Activated CD8-positive, alpha-beta memory T cell treated with anti-CD3 and anti-CD28 coated beads, Interleukin-2, amount 50 U/mL, for 24 hours (primary cell): ENCODE data around the gene GRIA4.

Experiments used
- DNase-seq: peaks from one replicate; pipeline ENCODE4 v3.0.0-alpha.2; 2020; ENCODE audit errors: extremely low read depth

Gene GRIA4

GRCh38 chr11:105639527-105639926 lies 29.7 kb downstream of the GRIA4 start:
- DNase-seq: no peak

- no peak for DNase-seq
Measured at GRCh38 chr11:105641433-105641832, 31.6 kb downstream of the GRIA4 start.

GRCh38 chr11:105642870-105643269 lies 33.0 kb downstream of the GRIA4 start:
- DNase-seq: no peak

- no peak for DNase-seq
Measured at GRCh38 chr11:105644839-105645573, 35.1 kb downstream of the GRIA4 start.

- DNase-seq: no peak
Measured at GRCh38 chr11:105647780-105648179, 37.9 kb downstream of the GRIA4 start.

- DNase-seq: no peak
Measured at GRCh38 chr11:105648762-105649161, 38.9 kb downstream of the GRIA4 start.

GRCh38 chr11:105665281-105665680 lies 55.4 kb downstream of the GRIA4 start:
- DNase-seq: no peak

- DNase-seq: no peak
Measured at GRCh38 chr11:105667441-105667840, 57.6 kb downstream of the GRIA4 start.

GRCh38 chr11:105670811-105671210 lies 60.9 kb downstream of the GRIA4 start:
- DNase-seq: no peak

GRCh38 chr11:105673089-105673488 lies 63.2 kb downstream of the GRIA4 start:
- DNase-seq: no peak

GRCh38 chr11:105689631-105690030 lies 79.8 kb downstream of the GRIA4 start:
- DNase-seq: no peak

- no peak for DNase-seq
Measured at GRCh38 chr11:105690467-105690866, 80.6 kb downstream of the GRIA4 start.

GRCh38 chr11:105693075-105693759 lies 83.3 kb downstream of the GRIA4 start:
- no peak for DNase-seq

GRCh38 chr11:105696000-105696399 lies 86.1 kb downstream of the GRIA4 start:
- DNase-seq: no peak

GRCh38 chr11:105697291-105697690 lies 87.4 kb downstream of the GRIA4 start:
- no peak for DNase-seq

- no peak for DNase-seq
Measured at GRCh38 chr11:105699203-105699602, 89.3 kb downstream of the GRIA4 start.

GRCh38 chr11:105700271-105700670 lies 90.4 kb downstream of the GRIA4 start:
- no peak for DNase-seq

GRCh38 chr11:105701098-105701497 lies 91.2 kb downstream of the GRIA4 start:
- DNase-seq: no peak

- DNase-seq: no peak
Measured at GRCh38 chr11:105705786-105706530, 96.1 kb downstream of the GRIA4 start.

GRCh38 chr11:105713106-105713505 lies 103.2 kb downstream of the GRIA4 start:
- no peak for DNase-seq

- no peak for DNase-seq
Measured at GRCh38 chr11:105713696-105714095, 103.8 kb downstream of the GRIA4 start.

GRCh38 chr11:105718641-105719040 lies 108.8 kb downstream of the GRIA4 start:
- no peak for DNase-seq
